ENCODE data around the gene MUSTN1. TPM values are rescaled to one million over a fixed set of nuclear protein-coding genes. Genes with fewer than 3 reads are reported as not detected.

MUSTN1 gene
- total RNA-seq, 1 experiment from 2014 or later = 0.49 TPM

DNA sequence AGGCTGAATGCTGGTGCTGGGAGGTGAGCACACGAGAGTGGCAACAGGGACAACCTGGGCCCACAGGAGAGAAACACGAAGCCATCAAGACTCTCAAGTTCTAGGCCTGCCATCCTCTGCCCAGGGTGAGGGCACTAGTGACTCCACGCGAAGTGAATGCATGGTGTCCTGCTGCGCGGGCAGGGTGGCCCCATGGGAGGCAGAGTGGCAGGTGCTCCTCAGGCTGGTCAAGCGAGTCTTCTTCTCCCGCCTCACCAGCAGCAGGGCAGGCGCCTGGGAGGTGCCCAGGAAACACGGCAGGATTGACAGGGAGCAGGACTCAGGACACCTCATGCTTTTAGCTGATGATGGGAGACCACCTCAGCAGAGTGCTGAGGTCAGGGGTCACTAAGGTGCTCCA, 35.7 kb upstream of the MUSTN1 start:
- no peaks in the 10 kb centered on the region for H3K36me3 ChIP-seq (ENCODE audit: control insufficient read depth, insufficient read depth, low read length)
- H3K4me1 ChIP-seq (ENCODE audit: control insufficient read depth, insufficient read depth, low read length) = no peaks in the 10 kb centered on the region; the same call in 1 of the 2 replicates
- DNase-seq (ENCODE audit: low read depth, low spot score) (no peak), ATAC-seq (no peak)
- in situ Hi-C loops (cut with HindIII; ENCODE audit: low pct_unique_long_range_greater_than_20kb, low sequenced_read_pairs) (no loop called here), intact Hi-C loops (cut with micrococcal nuclease; ENCODE audit: unreplicated experiment) (no loop called here)
- H3K9me3 ChIP-seq (ENCODE audit: control insufficient read depth, insufficient read depth, low read depth, low read length) = no peaks in the 10 kb centered on the region
- CTCF ChIA-PET = no interaction called here
- TF ChIP-seq, protein P1, sequence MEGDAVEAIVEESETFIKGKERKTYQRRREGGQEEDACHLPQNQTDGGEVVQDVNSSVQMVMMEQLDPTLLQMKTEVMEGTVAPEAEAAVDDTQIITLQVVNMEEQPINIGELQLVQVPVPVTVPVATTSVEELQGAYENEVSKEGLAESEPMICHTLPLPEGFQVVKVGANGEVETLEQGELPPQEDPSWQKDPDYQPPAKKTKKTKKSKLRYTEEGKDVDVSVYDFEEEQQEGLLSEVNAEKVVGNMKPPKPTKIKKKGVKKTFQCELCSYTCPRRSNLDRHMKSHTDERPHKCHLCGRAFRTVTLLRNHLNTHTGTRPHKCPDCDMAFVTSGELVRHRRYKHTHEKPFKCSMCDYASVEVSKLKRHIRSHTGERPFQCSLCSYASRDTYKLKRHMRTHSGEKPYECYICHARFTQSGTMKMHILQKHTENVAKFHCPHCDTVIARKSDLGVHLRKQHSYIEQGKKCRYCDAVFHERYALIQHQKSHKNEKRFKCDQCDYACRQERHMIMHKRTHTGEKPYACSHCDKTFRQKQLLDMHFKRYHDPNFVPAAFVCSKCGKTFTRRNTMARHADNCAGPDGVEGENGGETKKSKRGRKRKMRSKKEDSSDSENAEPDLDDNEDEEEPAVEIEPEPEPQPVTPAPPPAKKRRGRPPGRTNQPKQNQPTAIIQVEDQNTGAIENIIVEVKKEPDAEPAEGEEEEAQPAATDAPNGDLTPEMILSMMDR (IDR thresholded peaks at IDR 0.05) = no peak
- no peak for TF ChIP-seq REST (IDR thresholded peaks at IDR 0.05; ENCODE audit: insufficient read depth in 1 of 2, low read depth in 2 of 2, low read length in 1 of 2)
- TF ChIP-seq TCF7L2 (IDR thresholded peaks at IDR 0.05; ENCODE audit: low read depth, low read length) = no peak
- no peak for TF ChIP-seq SIN3A (IDR thresholded peaks at IDR 0.05; ENCODE audit: borderline replicate concordance, insufficient read depth, low read depth, low read length)
- no peak overlapping the region for H3K27ac ChIP-seq (ENCODE audit: low read length)
- H3K27me3 ChIP-seq (ENCODE audit: control insufficient read depth, insufficient read depth, low read length) = no peaks in the 10 kb centered on the region
- H3K4me3 ChIP-seq (ENCODE audit: low read depth in 2 of 2, low read length in 2 of 2) = no peak overlapping the region
- BruUV-seq (replicated peaks) = no TSS peak
- POLR2A ChIA-PET = no interaction called here

DNA sequence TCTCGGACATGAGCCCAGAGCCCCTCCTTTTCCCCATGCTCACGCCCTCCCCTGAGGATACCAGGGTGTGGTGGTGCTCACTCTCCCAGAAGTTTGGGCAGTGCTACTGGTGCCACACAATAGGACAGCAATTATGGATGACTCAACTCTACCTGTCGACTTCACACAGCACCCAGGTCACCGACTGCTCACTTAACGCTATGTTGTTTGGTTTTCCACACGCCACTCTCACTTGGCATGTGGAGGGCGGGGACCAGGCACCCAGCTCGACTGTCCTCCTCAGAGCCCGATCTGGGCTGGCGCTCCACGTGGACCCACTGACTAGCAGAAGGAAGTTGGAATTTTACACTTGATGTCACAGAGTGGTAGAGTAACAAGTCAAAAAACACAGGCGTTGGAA, 31.6 kb upstream of the MUSTN1 start:
- POLR2A ChIA-PET = no interaction called here
- BruUV-seq (replicated peaks) = no TSS peak
- no peak for TF ChIP-seq TCF7L2 (IDR thresholded peaks at IDR 0.05; ENCODE audit: low read depth, low read length)
- no peak for TF ChIP-seq REST (IDR thresholded peaks at IDR 0.05; ENCODE audit: insufficient read depth in 1 of 2, low read depth in 2 of 2, low read length in 1 of 2)
- no peak for TF ChIP-seq SIN3A (IDR thresholded peaks at IDR 0.05; ENCODE audit: borderline replicate concordance, insufficient read depth, low read depth, low read length)
- TF ChIP-seq POLR2AphosphoS5 (IDR thresholded peaks at IDR 0.05; ENCODE audit: low read depth, low read length) = no peak
- TF ChIP-seq, protein P1 (IDR thresholded peaks at IDR 0.05) = no peak
- no peaks in the 10 kb centered on the region for H3K27me3 ChIP-seq (ENCODE audit: control insufficient read depth, insufficient read depth, low read length)
- no peak for DNase-seq (ENCODE audit: low read depth, low spot score)
- no peaks in the 10 kb centered on the region for H3K36me3 ChIP-seq (ENCODE audit: control insufficient read depth, insufficient read depth, low read length)
- no peak overlapping the region for H3K4me3 ChIP-seq (ENCODE audit: low read depth in 2 of 2, low read length in 2 of 2)
- no peaks in the 10 kb centered on the region for H3K4me1 ChIP-seq (ENCODE audit: control insufficient read depth, insufficient read depth, low read length)
- intact Hi-C loops (cut with micrococcal nuclease; ENCODE audit: unreplicated experiment) (no loop called here), in situ Hi-C loops (cut with HindIII; ENCODE audit: low pct_unique_long_range_greater_than_20kb, low sequenced_read_pairs) (no loop called here)
- no peak for ATAC-seq
- no peaks in the 10 kb centered on the region for H3K9me3 ChIP-seq (ENCODE audit: control insufficient read depth, insufficient read depth, low read depth, low read length)
- CTCF ChIA-PET = no interaction called here
- no peak overlapping the region for H3K27ac ChIP-seq (ENCODE audit: low read length)
